Stimulated activated CD8-positive, alpha-beta memory T cell treated with anti-CD3 and anti-CD28 coated beads, Interleukin-7, amount 100 ng/mL, for 24 hours (primary cell): ENCODE data around the gene COX18.

Source experiments
- DNase-seq: peaks from one replicate; pipeline ENCODE4 v3.0.0-alpha.2; 2020; ENCODE audit warnings: low read depth

COX18 gene

GRCh38 chr4:73069338-73070073 lies at the start of gene COX18:
COX18 (minus strand) TSS chr4:73069716; CDS start chr4:73069649, 67 bp downstream.
- DNase-seq: peak; percentile 91

- DNase-seq: no peak
Measured at GRCh38 chr4:73109493-73109892, 40.0 kb upstream of the COX18 start.

GRCh38 chr4:73104695-73105094 lies 35.2 kb upstream of the COX18 start:
- no peak for DNase-seq

- DNase-seq: no peak
Measured at GRCh38 chr4:73103799-73104503, 34.4 kb upstream of the COX18 start.

- DNase-seq: no peak
Measured at GRCh38 chr4:73099143-73099542, 29.6 kb upstream of the COX18 start.

GRCh38 chr4:73098713-73099112 lies 29.2 kb upstream of the COX18 start:
- DNase-seq: no peak

GRCh38 chr4:73098016-73098415 lies 28.5 kb upstream of the COX18 start:
- no peak for DNase-seq

GRCh38 chr4:73092868-73093267 lies 23.4 kb upstream of the COX18 start:
- no peak for DNase-seq

- no peak for DNase-seq
Measured at GRCh38 chr4:73090738-73091137, 21.2 kb upstream of the COX18 start.

- DNase-seq: no peak
Measured at GRCh38 chr4:73087871-73088270, 18.4 kb upstream of the COX18 start.

GRCh38 chr4:73086095-73086868 lies 16.8 kb upstream of the COX18 start:
- no peak for DNase-seq

- no peak for DNase-seq
Measured at GRCh38 chr4:73080789-73081188, 11.3 kb upstream of the COX18 start.

GRCh38 chr4:73075832-73076231 lies 6.3 kb upstream of the COX18 start:
- no peak for DNase-seq

GRCh38 chr4:73070074-73070390 lies 516 bp upstream of the COX18 start:
- no peak for DNase-seq

GRCh38 chr4:73068491-73069337 lies 802 bp downstream of the COX18 start:
- no peak for DNase-seq

GRCh38 chr4:73067971-73068394 lies 1.5 kb downstream of the COX18 start:
- no peak for DNase-seq

- no peak for DNase-seq
Measured at GRCh38 chr4:73066928-73067327, 2.6 kb downstream of the COX18 start.

GRCh38 chr4:73066445-73066844 lies 3.1 kb downstream of the COX18 start:
- DNase-seq: no peak

GRCh38 chr4:73064536-73064935 lies 5.0 kb downstream of the COX18 start:
- no peak for DNase-seq

GRCh38 chr4:73055241-73055897 lies 14.1 kb downstream of the COX18 start:
- DNase-seq: no peak

GRCh38 chr4:73053974-73054480 lies 15.5 kb downstream of the COX18 start:
- no peak for DNase-seq
